Smooth muscle cell (in vitro differentiated cells): ENCODE measurements around the gene YEATS2. TPM values are rescaled to one million over a fixed set of nuclear protein-coding genes. Genes with fewer than 3 reads are reported as not detected.

Experiments
- DNase-seq: peaks from one replicate; lab custom pipeline; 2025; ENCODE audit not compliant: unreplicated experiment; lab: John Stamatoyannopoulos, UW
- H2AFZ ChIP-seq: fragments of 200-600 bp; sonication (generic); 2 replicates; pipeline ENCODE4 v1.6.0; 2016; ENCODE audit warnings: antibody characterized with exemption, low read depth, mild to moderate bottlenecking
- H3F3A ChIP-seq: fragments of 200-600 bp; sonication (generic); 2 replicates; pipeline ENCODE4 v1.6.0; 2017; ENCODE audit warnings: antibody characterized with exemption, low read depth
- H3K27ac ChIP-seq: fragments of 200-600 bp; sonication (generic); 2 replicates; pipeline ENCODE4 v1.5.1; 2016; ENCODE audit warnings: low read depth, mild to moderate bottlenecking
- H3K27me3 ChIP-seq: fragments of 200-600 bp; sonication (generic); 2 replicates; pipeline ENCODE4 v1.6.1; 2016; ENCODE audit warnings: low read depth, mild to moderate bottlenecking
- H3K36me3 ChIP-seq: fragments of 200-600 bp; sonication (generic); 2 replicates; pipeline ENCODE4 v1.5.1; 2016; ENCODE audit warnings: low read depth
- H3K4me1 ChIP-seq: fragments of 200-600 bp; sonication (generic); 2 replicates; pipeline ENCODE4 v1.5.1; 2016; ENCODE audit warnings: low read depth
- H3K4me2 ChIP-seq: fragments of 200-600 bp; sonication (generic); 2 replicates; pipeline ENCODE4 v1.6.0; 2016; ENCODE audit warnings: mild to moderate bottlenecking
- H3K4me3 ChIP-seq: fragments of 200-600 bp; sonication (generic); 2 replicates; pipeline ENCODE4 v1.5.1; 2016; ENCODE audit warnings: mild to moderate bottlenecking
- H3K79me2 ChIP-seq: fragments of 200-600 bp; sonication (generic); 2 replicates; pipeline ENCODE4 v1.6.0; 2016; ENCODE audit warnings: low read depth, mild to moderate bottlenecking
- H3K9ac ChIP-seq: fragments of 200-600 bp; sonication (generic); 2 replicates; pipeline ENCODE4 v1.6.0; 2016; ENCODE audit warnings: low read depth
- H3K9me3 ChIP-seq: fragments of 200-600 bp; sonication (generic); replicated peaks from 2 replicates; pipeline ENCODE4 v1.5.1; 2016; ENCODE audit warnings: low read depth
- H4K20me1 ChIP-seq: fragments of 200-600 bp; sonication (generic); 2 replicates; pipeline ENCODE4 v1.6.0; 2016; ENCODE audit warnings: low read depth
- CTCF ChIP-seq: fragments of 200-600 bp; sonication (generic); IDR thresholded peaks from 2 replicates; pipeline ENCODE4 v1.5.1; 2017; ENCODE audit warnings: borderline replicate concordance, mild to moderate bottlenecking, antibody characterized with exemption; ENCODE audit not compliant: insufficient read depth, poor library complexity, severe bottlenecking
- WGBS: methylation state at CpG from one replicate; pipeline ENCODE4 v1.1.7; 2016; ENCODE audit warnings: low lambda C conversion rate; 5-methylcytosine and 5-hydroxymethylcytosine counted together
- polyA plus RNA-seq: library from polyadenylated mRNA; unstranded; fragments of >200 nt; fragmentation: Nextera tagmentation; extraction: Ambion mirVana; gene quantifications from 2 replicates; pipeline ENCODE4 v1.2.1, GENCODE V29; 2016
- total RNA-seq: library from RNA; depleted of rRNA; stranded (reverse); fragments of >200 nt; gene quantifications from 2 replicates; pipeline ENCODE4 v1.2.3, GENCODE V29; 2014

Gene YEATS2
- 30.4 and 56.0 TPM in 2 replicates for total RNA-seq
- polyA plus RNA-seq: 19.9 and 22.3 TPM in 2 replicates

- Histone ChIP-seq H4K20me1 (peaks cover 40% of the 10 kb centered on the region), H3K27me3 (no peaks in the 10 kb centered on the region), H3K79me2 (peaks cover 51% of the 10 kb centered on the region), H3K4me2 (peak within 1 kb of the TSS; percentile 92), H3K9ac (peak within 1 kb of the TSS; percentile 83), H3K36me3 (no peaks in the 10 kb centered on the region), H3F3A (no peaks in the 10 kb centered on the region), H3K4me3 (peak within 1 kb of the TSS; percentile 98), H3K4me1 (peaks cover 11% of the 10 kb centered on the region), H3K9me3 (no peaks in the 10 kb centered on the region), H2AFZ (peak within 1 kb of the TSS; percentile 96), H3K27ac (peak within 1 kb of the TSS; percentile 58)
- WGBS: 2% methylated on average over 35 of the region's 89 CpGs
- DNase-seq: peak; percentile 40
- TF ChIP-seq CTCF: no peak
These were observed at the start of gene YEATS2 for GRCh38 chr3:183697610-183698317. Gene YEATS2, plus strand, starts transcription at chr3:183697797. Its CDS starts 17,366 bp downstream, at chr3:183715163.

GRCh38 chr3:183650554-183650953 lies 47.0 kb upstream of the YEATS2 start:
- no peak overlapping the region for H3K4me3 ChIP-seq
- peaks cover 34% of the 10 kb centered on the region for H3K36me3 ChIP-seq
- H3K9ac ChIP-seq: no peak overlapping the region
- no peak for DNase-seq
- TF ChIP-seq CTCF: no peak
- WGBS: 97% methylated on average over 4 of the region's 4 CpGs
- no peaks in the 10 kb centered on the region for H3F3A ChIP-seq
- H3K27me3 ChIP-seq: no peaks in the 10 kb centered on the region
- H3K4me1 ChIP-seq: no peaks in the 10 kb centered on the region
- no peak overlapping the region for H2AFZ ChIP-seq
- no peak overlapping the region for H3K4me2 ChIP-seq
- peaks cover 43% of the 10 kb centered on the region for H3K9me3 ChIP-seq
- peaks cover 9% of the 10 kb centered on the region for H4K20me1 ChIP-seq
- no peak overlapping the region for H3K27ac ChIP-seq
- no peaks in the 10 kb centered on the region for H3K79me2 ChIP-seq

- DNase-seq: no peak
- Histone ChIP-seq H3K4me1 (no peaks in the 10 kb centered on the region), H4K20me1 (no peaks in the 10 kb centered on the region), H2AFZ (no peak overlapping the region), H3K79me2 (no peaks in the 10 kb centered on the region), H3K27ac (no peak overlapping the region), H3K27me3 (no peaks in the 10 kb centered on the region), H3K9ac (no peak overlapping the region), H3K4me2 (no peak overlapping the region), H3F3A (no peaks in the 10 kb centered on the region), H3K36me3 (peaks cover 39% of the 10 kb centered on the region), H3K4me3 (no peak overlapping the region), H3K9me3 (peaks cover 43% of the 10 kb centered on the region)
- 96% methylated on average over 6 of the region's 6 CpGs for WGBS
- TF ChIP-seq CTCF: no peak
These were observed 44.2 kb upstream of the YEATS2 start for GRCh38 chr3:183653209-183654064.
